Fibroblast of skin of left quadriceps (primary cell): Measurements from ENCODE around the gene SIAH2.

Experiments
- DNase-seq, 2 experiments: peaks; one replicate each; pipeline ENCODE4 v3.0.0-alpha.2; 2013; ENCODE audit warnings: low read depth in 2 of 2

The SIAH2 gene

DNA sequence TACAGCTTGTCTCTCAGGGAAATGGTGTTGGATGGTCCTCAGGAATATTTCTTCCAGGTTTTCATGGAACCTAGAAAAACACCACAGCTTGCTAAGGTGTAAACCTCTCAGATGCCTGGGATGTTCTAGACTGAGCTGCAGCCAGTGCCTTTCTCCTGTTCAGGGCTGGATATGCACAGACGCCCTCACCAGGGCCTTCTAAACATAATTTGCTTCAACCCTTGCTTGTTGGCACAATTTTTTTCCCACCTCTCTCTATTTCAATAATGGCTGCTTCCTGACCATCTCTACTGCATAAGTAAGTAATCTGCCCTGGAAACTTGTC is 28.2 kb downstream of the SIAH2 start:
- DNase-seq: no peak

- no peak for DNase-seq
These were observed 28.8 kb downstream of the SIAH2 start for GRCh38 chr3:150733936-150734794.

GRCh38 chr3:150733373-150733935 is 29.5 kb downstream of the SIAH2 start:
- no peak for DNase-seq

GRCh38 chr3:150729682-150730360 is 33.1 kb downstream of the SIAH2 start:
- no peak for DNase-seq

DNA sequence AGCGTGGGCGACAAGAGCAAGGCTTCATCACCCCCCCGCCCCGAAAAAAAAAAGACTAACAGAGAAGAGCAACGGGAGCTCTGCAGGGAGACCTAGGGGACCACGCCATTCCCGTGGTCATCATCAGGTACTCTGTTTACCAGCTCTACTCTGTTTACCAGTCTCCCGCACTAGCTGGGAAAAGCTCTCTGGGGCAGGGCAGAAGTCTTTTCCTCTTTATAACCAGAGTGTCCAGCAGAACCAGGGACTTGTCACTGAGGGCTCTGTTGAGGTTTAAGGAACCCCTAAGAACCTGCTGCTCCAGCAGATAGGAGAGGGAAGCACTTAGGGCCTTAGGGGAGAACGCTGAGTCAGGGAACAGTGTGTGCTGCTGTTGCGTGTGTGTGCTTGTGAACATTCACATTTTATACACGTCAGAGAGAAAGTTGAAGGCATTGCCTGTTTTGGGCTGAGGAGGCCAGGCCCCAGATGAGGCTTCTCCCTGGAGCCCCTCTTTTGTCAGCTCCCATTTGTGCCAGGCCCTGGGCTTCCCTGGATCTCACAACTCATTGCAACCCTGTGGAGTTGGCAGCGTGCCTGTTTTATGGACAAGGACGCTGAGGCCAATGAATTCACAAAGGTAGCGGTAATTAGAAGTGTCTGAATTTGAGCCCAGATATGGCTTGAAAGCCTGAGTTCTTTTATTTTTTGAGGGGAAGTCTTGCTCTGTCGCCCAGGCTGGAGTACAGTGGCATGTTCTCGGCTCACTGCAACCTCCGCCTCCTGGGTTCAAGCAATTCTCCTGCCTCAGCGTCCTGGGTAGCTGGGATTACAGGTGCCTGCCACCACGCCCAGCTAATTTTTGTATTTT is 35.1 kb downstream of the SIAH2 start:
- DNase-seq: no peak

DNA sequence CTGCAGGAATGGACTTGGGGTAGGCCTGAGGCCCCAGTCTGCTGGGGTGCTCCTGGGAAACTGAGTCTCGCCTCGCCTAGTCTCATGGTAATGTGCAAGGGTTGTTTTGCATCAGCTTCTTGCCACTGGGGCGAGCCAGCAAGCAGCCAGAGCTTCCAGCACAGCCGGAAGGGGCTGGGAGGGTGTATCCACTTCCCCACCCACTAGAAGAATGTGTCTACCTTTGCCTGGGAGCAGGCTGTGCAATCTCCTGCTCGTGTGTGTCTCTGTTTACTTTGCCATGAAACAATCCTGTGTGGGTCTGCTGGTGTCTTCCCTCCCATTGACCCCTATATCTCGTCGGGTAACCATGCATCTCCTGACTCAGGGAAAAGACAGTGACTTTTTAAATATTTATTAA is 37.4 kb downstream of the SIAH2 start:
- DNase-seq: no peak

DNA sequence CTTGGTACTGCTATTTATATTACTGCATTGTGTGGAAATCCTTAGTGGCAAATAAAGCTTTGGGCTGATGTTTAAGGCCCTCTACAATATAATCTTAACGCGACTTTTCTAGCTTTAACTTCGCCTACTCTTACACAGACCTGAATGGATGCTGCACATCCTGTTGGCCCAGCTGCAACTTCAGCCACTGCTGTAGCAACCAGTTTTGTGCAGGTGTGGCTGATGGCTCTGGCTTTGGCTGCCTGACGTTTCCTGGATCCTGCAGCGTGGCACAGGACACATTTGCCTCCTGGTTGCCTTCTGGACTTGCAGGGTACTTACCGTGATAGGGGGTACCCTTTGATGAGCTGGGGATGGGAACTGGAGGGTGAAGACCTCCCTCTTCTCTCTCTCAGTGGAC is 39.0 kb downstream of the SIAH2 start:
- DNase-seq: no peak

GRCh38 chr3:150722267-150722666 is 40.7 kb downstream of the SIAH2 start:
- DNase-seq: no peak

GRCh38 chr3:150721285-150722130 is 41.5 kb downstream of the SIAH2 start:
- peak in 1 of 2 experiments; percentile 46 for DNase-seq

- no peak for DNase-seq
These were observed 42.5 kb downstream of the SIAH2 start for GRCh38 chr3:150720444-150720843.

DNA sequence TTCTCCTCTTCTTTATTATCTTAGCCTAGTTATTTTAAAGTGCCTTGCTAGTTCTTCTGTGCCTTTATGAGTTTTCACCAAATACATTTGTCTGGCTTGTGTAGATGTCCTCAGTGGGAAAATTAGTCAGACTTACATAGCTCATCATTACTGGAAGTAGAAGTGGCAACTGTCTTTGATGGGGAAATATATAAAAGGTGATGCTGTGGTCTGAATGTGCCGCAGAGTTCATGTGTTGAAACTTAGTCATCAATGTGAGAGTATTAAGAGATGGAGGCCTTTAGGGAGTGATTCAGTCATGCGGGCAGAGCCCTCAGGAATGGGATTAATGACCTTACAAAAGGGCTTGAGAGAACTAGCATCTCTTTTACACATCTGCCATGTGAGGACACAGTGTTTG is 52.9 kb downstream of the SIAH2 start:
- no peak for DNase-seq

DNA sequence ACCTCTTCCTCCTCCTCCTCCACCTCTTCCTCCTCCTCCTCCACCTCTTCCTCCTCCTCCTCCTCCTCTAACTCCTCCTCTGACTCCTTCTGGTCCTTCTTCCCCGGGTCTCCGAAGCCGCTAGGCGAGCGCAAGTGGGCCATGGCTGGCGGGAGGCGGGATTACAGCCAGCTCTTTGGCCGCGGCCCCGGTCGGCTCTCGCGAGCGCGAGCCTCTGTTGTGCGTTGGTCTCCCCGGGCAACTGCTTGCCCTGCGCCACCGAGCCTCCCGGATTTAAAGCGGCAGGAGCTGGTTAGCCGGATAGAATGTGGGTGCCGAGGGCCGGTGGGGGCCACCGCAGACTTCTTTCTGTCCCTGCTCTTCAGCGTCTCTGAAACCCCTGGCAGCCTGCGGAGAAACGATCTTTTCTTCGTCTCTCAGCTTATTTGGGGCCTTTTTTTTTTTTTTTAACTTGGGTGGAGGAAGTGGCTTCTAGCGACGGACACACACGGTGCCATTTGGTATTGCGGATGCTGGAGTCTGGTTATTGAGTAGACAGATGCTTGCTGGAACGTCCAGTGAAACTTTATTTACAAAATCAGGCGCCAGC is 59.1 kb downstream of the SIAH2 start, which contains the start of gene ERICH6:
ERICH6 (minus strand) TSS at position 165 of the 589 bp plus-strand sequence; CDS start at position 143, 22 bp downstream.
- peak; percentile 75 for DNase-seq

- DNase-seq: no peak
These were observed 59.6 kb downstream of the SIAH2 start for GRCh38 chr3:150703299-150703755.

DNA sequence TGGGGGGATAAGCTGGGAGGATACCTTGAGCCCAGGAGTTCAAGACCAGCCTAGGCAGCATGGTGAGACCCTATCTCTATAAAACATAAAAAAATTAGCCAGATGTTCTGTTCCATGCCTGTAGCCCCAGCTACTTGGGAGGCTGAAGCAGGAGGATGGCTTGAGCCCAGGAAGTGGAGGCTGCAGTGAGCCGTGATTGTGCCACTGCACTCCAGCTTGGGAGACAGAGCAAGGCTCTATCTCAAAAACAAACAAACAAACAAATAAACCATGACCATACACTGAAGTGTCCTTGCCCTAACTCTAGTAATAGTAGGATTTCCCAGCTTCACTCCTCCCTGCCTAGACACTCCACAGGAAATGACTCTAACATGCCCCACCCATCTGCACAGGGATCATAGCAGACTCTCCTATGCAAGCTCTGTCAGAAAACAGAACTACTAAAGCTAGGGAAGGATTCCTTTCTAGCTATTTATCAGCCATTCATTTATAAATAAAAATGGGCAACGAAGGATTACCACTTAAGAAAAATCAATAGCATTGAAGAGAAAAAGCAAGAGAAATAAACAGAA is 63.8 kb downstream of the SIAH2 start:
- DNase-seq: no peak

GRCh38 chr3:150697646-150698045 is 65.3 kb downstream of the SIAH2 start:
- no peak for DNase-seq

DNA sequence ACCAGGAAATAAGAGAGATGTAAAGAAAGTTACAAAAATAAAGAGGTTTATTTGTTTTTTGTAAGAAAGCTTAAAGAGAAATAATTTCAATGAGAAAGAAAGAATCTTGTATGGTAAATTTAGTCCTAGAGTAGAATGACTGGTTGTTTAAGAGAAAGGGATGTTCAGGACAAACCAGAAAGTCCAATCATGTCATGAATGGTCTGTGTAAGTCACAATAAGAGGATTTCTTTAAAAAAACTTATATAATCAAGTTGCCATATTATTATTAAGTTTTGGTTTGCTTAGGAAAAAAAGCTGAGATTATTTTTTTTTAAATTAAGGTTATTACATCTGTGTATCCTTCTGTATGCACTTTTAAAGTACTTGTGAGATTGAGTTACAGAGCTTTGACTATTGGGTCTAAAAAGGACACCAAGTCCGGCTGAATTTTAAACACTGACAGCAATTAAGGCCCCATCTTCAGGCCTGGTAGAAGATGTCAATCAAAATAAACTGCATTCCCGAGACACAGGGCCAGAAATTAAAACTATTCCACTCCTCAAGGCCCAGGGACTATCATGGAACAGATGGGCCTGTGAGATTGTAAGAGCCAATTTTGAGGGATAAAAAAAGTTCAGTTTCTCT is 71.4 kb downstream of the SIAH2 start:
- no peak for DNase-seq
